Activated CD8-positive, alpha-beta T cell treated with anti-CD3 and anti-CD28 coated beads for 36 hours (primary cell): ENCODE measurements around the gene C9orf43. TPM values are rescaled to one million over a fixed set of nuclear protein-coding genes. Genes with fewer than 3 reads are reported as not detected.

Experiments
- ATAC-seq: fragments of 200-7000 bp; cut with Tn5 transposase; one replicate; pipeline ENCODE4 v1.10.0; 2021; ENCODE audit warnings: mild to moderate bottlenecking, moderate library complexity
- CTCF ChIA-PET: fragments of 350-600 bp; sonication (Branson Sonifier 250); formaldehyde crosslinking; loops from one replicate; lab custom pipeline; 2021; ENCODE audit warnings: antibody characterized with exemption; lab: Charles Lee
- POLR2A ChIA-PET: fragments of 350-600 bp; sonication (Branson Sonifier 250); formaldehyde crosslinking; loops from one replicate; lab custom pipeline; 2021; ENCODE audit warnings: antibody characterized with exemption; lab: Charles Lee
- DNase-seq: peaks from one replicate; pipeline ENCODE4 v3.0.0-alpha.2; 2020
- H3K27ac Mint-ChIP-seq: one replicate; pipeline ENCODE4 v1.8.0; 2021; ENCODE audit warnings: mild to moderate bottlenecking, mixed read lengths
- H3K27me3 Mint-ChIP-seq: one replicate; pipeline ENCODE4 v1.8.0; 2021; ENCODE audit warnings: mixed read lengths
- H3K36me3 Mint-ChIP-seq: one replicate; pipeline ENCODE4 v1.8.0; 2021; ENCODE audit warnings: low read depth, mixed read lengths
- H3K4me1 Mint-ChIP-seq: one replicate; pipeline ENCODE4 v1.8.0; 2021; ENCODE audit warnings: low read depth, mixed read lengths
- H3K4me3 Mint-ChIP-seq: one replicate; pipeline ENCODE4 v1.8.0; 2021; ENCODE audit warnings: mild to moderate bottlenecking, moderate library complexity, mixed read lengths
- H3K9me3 Mint-ChIP-seq: one replicate; pipeline ENCODE4 v1.8.0; 2021; ENCODE audit warnings: mixed read lengths
- CTCF ChIP-seq: fragments of 200-600 bp; IDR thresholded peaks from one replicate; pipeline ENCODE4 v1.8.0; 2022; ENCODE audit warnings: antibody characterized with exemption, mild to moderate bottlenecking
- intact Hi-C: fragments of 100-400 bp; cut with micrococcal nuclease; formaldehyde crosslinking; loops from one replicate; pipeline ENCODE4 v1.10.0; 2022
- total RNA-seq, 2 experiments: library from RNA; stranded (reverse); gene quantifications; one replicate each; pipeline ENCODE4 v1.2.3, GENCODE V29; 2021

C9orf43 gene
- total RNA-seq, 2 experiments from 2014 or later, result 0.74 to 0.83 TPM

GRCh38 chr9:113467183-113467582 is 56.6 kb downstream of the C9orf43 start:
- peaks cover 2% of the 10 kb centered on the region for H3K9me3 Mint-ChIP-seq
- intact Hi-C loops, result no loop called here
- DNase-seq (no peak), ATAC-seq (no peak)
- no peak overlapping the region for H3K27ac Mint-ChIP-seq
- H3K36me3 Mint-ChIP-seq, result no peaks in the 10 kb centered on the region
- no peaks in the 10 kb centered on the region for H3K27me3 Mint-ChIP-seq
- peaks cover 3% of the 10 kb centered on the region for H3K4me1 Mint-ChIP-seq
- H3K4me3 Mint-ChIP-seq, result no peak overlapping the region
- no peak for TF ChIP-seq CTCF
- ChIA-PET CTCF (interaction anchor here (1.7 kb wide), 1 partner anchor 13 kb away, joined by 5 read pairs; no protein-coding TSS in a partner anchor), POLR2A (no interaction called here)

- TF ChIP-seq CTCF, result no peak
- ATAC-seq (no peak), DNase-seq (no peak)
- Mint-ChIP-seq H3K9me3 (peaks cover 2% of the 10 kb centered on the region), H3K27ac (no peak overlapping the region), H3K4me3 (no peak overlapping the region), H3K36me3 (no peaks in the 10 kb centered on the region), H3K4me1 (peaks cover 3% of the 10 kb centered on the region), H3K27me3 (no peaks in the 10 kb centered on the region)
- ChIA-PET POLR2A (interaction anchor here (1.4 kb wide), 1 partner anchor 11 kb away, joined by 4 read pairs; no protein-coding TSS in a partner anchor), CTCF (interaction anchor here (1.0 kb wide), 1 partner anchor 22 kb away, joined by 3 read pairs; no protein-coding TSS in a partner anchor)
- intact Hi-C loops, result no loop called here
Measured at GRCh38 chr9:113468716-113469448, 58.3 kb downstream of the C9orf43 start.

- no peak for DNase-seq
- Mint-ChIP-seq H3K4me1 (no peaks in the 10 kb centered on the region), H3K4me3 (no peak overlapping the region), H3K9me3 (peaks cover 2% of the 10 kb centered on the region), H3K36me3 (no peaks in the 10 kb centered on the region), H3K27ac (no peak overlapping the region), H3K27me3 (no peaks in the 10 kb centered on the region)
- intact Hi-C loops, result no loop called here
- TF ChIP-seq CTCF, result no peak
- no peak for ATAC-seq
- ChIA-PET CTCF (interaction anchor here (1.2 kb wide), 1 partner anchor 37 kb away, joined by 3 read pairs; no protein-coding TSS in a partner anchor), POLR2A (interaction anchor here (0.9 kb wide), 1 partner anchor 46 kb away, joined by 3 read pairs; no protein-coding TSS in a partner anchor)
Measured at GRCh38 chr9:113471143-113471542, 60.6 kb downstream of the C9orf43 start.

GRCh38 chr9:113471566-113471965 is 61.0 kb downstream of the C9orf43 start:
- ATAC-seq (no peak), DNase-seq (no peak)
- Mint-ChIP-seq H3K9me3 (peaks cover 2% of the 10 kb centered on the region), H3K27ac (no peak overlapping the region), H3K36me3 (no peaks in the 10 kb centered on the region), H3K4me1 (no peaks in the 10 kb centered on the region), H3K4me3 (no peak overlapping the region), H3K27me3 (no peaks in the 10 kb centered on the region)
- intact Hi-C loops, result no loop called here
- no peak for TF ChIP-seq CTCF
- CTCF ChIA-PET, result interaction anchor here (1.2 kb wide), 1 partner anchor 37 kb away, joined by 3 read pairs; no protein-coding TSS in a partner anchor
- POLR2A ChIA-PET, result interaction anchor here (0.9 kb wide), 1 partner anchor 46 kb away, joined by 3 read pairs; no protein-coding TSS in a partner anchor

- POLR2A ChIA-PET, result no interaction called here
- Mint-ChIP-seq H3K36me3 (no peaks in the 10 kb centered on the region), H3K9me3 (peaks cover 2% of the 10 kb centered on the region), H3K27me3 (no peaks in the 10 kb centered on the region), H3K4me1 (no peaks in the 10 kb centered on the region), H3K4me3 (no peak overlapping the region), H3K27ac (no peak overlapping the region)
- CTCF ChIA-PET, result interaction anchor here (1.2 kb wide), 1 partner anchor 36 kb away, joined by 3 read pairs; no protein-coding TSS in a partner anchor
- ATAC-seq (no peak), DNase-seq (no peak)
- intact Hi-C loops, result no loop called here
- no peak for TF ChIP-seq CTCF
Measured at GRCh38 chr9:113472199-113472598, 61.7 kb downstream of the C9orf43 start.
